Measurements from ENCODE around the gene PROSER3.
A peak's percentile ranks its signal among the peaks of the same experiment; 100 is the strongest.

PROSER3 gene

GRCh38 chr19:35757749-35758608 is at the start of gene PROSER3:
Gene PROSER3, plus strand, starts transcription at chr19:35758176. Its CDS starts 40 bp downstream, at chr19:35758216.
- TF ChIP-seq MYC (IDR thresholded peaks at IDR 0.05; ENCODE audit: low read depth, low read length): 0 out of 2 replicates have a peak, but pooled peaks have one; percentile 33
- TF ChIP-seq CTCF (IDR thresholded peaks at IDR 0.05; ENCODE audit: low read depth, low read length): no peak
- peak; percentile 74 for TF ChIP-seq POLR2A (IDR thresholded peaks at IDR 0.05; ENCODE audit: extremely low read depth, insufficient read length)
- peak; percentile 11; the same call in 1 of the 2 replicates for TF ChIP-seq MAX (IDR thresholded peaks at IDR 0.05; ENCODE audit: low read depth, low read length)
- peak within 1 kb of the TSS; percentile 87 for H3K4me3 ChIP-seq (ENCODE audit: low read depth, low read length)
- peak; percentile 97 for DNase-seq (ENCODE audit: low read depth)

GRCh38 chr19:35708391-35708790 is 49.6 kb upstream of the PROSER3 start:
- TF ChIP-seq MAX (IDR thresholded peaks at IDR 0.05; ENCODE audit: low read depth, low read length): no peak
- no peak for TF ChIP-seq MYC (IDR thresholded peaks at IDR 0.05; ENCODE audit: low read depth, low read length)
- no peak for TF ChIP-seq POLR2A (IDR thresholded peaks at IDR 0.05; ENCODE audit: extremely low read depth, insufficient read length)
- TF ChIP-seq CTCF (IDR thresholded peaks at IDR 0.05; ENCODE audit: low read depth, low read length): no peak
- H3K4me3 ChIP-seq (ENCODE audit: low read depth, low read length): no peak overlapping the region
- DNase-seq (ENCODE audit: low read depth): no peak

- no peak for DNase-seq (ENCODE audit: low read depth)
- TF ChIP-seq MAX (IDR thresholded peaks at IDR 0.05; ENCODE audit: low read depth, low read length) (no peak), MYC (IDR thresholded peaks at IDR 0.05; ENCODE audit: low read depth, low read length) (no peak), POLR2A (IDR thresholded peaks at IDR 0.05; ENCODE audit: extremely low read depth, insufficient read length) (no peak), CTCF (IDR thresholded peaks at IDR 0.05; ENCODE audit: low read depth, low read length) (no peak)
- H3K4me3 ChIP-seq (ENCODE audit: low read depth, low read length): no peak overlapping the region
These were observed 46.9 kb upstream of the PROSER3 start for GRCh38 chr19:35710784-35711723.

- TF ChIP-seq MYC (IDR thresholded peaks at IDR 0.05; ENCODE audit: low read depth, low read length) (no peak), POLR2A (IDR thresholded peaks at IDR 0.05; ENCODE audit: extremely low read depth, insufficient read length) (no peak), MAX (IDR thresholded peaks at IDR 0.05; ENCODE audit: low read depth, low read length) (no peak), CTCF (IDR thresholded peaks at IDR 0.05; ENCODE audit: low read depth, low read length) (no peak)
- no peak for DNase-seq (ENCODE audit: low read depth)
- no peak overlapping the region for H3K4me3 ChIP-seq (ENCODE audit: low read depth, low read length)
These were observed 45.1 kb upstream of the PROSER3 start for GRCh38 chr19:35712567-35713505.

- DNase-seq (ENCODE audit: low read depth): no peak
- H3K4me3 ChIP-seq (ENCODE audit: low read depth, low read length): no peak overlapping the region
- no peak for TF ChIP-seq POLR2A (IDR thresholded peaks at IDR 0.05; ENCODE audit: extremely low read depth, insufficient read length)
- TF ChIP-seq MYC (IDR thresholded peaks at IDR 0.05; ENCODE audit: low read depth, low read length): no peak
- no peak for TF ChIP-seq CTCF (IDR thresholded peaks at IDR 0.05; ENCODE audit: low read depth, low read length)
- TF ChIP-seq MAX (IDR thresholded peaks at IDR 0.05; ENCODE audit: low read depth, low read length): no peak
These were observed 44.5 kb upstream of the PROSER3 start for GRCh38 chr19:35713506-35713850.

All from NB4 (cell line).